Glomerular endothelial cell (primary cell): ENCODE results near the gene ZNF425. TPM values are rescaled to one million over a fixed set of nuclear protein-coding genes. Genes with fewer than 3 reads are reported as not detected.
"Not testable (repeated sequence)": the region's sequence is repeated elsewhere in the genome, so short reads cannot be mapped to it uniquely, and the experiment has no call there.

Experiments
- DNase-seq: peaks from one replicate; pipeline ENCODE4 v3.0.0-alpha.2; 2011; ENCODE audit warnings: low read depth, low spot score; ENCODE audit errors: extremely low read depth
- total RNA-seq: library from RNA; depleted of rRNA; stranded (reverse); fragments of >200 nt; gene quantifications from 2 replicates; pipeline ENCODE4 v1.2.3, GENCODE V29; 2015

Gene ZNF425
- total RNA-seq, 1 donor from 2014 or later: 1.4 TPM

DNA sequence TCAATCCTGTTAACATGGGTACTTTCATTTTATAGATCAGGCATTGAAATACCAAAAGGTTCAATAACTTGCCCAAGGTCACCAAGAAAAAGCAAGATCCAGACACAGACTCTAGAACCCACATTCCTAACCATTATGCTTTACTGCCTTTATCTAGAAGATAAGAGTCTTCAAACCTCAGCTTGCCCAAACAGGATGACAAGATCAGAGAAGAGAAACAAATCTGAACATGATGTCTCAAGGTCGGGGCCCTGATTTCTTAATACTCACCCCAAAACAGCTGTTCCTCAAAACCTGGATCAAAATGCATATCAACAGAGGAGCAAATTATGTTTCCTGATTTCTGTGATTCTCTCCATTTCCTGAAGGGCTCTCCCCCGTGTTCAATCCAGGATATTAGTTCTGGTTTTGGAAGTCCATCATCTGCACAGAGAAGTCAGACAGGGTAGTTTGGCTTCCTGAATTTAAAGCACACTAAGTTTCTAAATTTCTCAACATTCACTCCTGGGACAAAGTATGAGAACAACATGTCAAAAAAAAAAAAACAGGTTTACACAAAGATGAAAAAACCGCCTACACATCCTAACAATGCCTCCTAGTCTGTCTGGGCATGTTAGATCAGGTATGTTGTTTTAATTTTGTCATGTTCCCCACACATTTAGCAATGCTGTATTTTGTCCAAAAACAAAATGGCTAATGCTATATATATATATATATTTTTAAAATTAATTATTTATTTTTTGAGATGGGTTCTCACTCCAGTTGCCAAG, 51.8 kb downstream of the ZNF425 start:
- no peak for DNase-seq

DNA sequence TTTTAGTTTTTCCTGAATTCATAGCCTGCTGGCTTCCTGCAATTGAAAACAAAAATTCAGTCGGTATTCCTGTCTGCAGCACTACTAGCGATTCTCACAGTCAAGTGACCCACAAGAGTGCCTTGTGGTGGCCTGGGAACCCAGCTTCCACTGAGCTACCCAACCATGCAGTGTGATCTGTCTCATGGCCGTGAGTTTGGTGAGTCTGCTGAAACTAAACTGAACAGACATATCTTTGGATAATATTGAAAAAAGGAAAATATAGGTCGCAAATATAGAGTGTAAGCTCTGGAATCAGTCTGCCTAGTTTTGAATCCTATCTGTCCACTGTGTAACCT, 53.7 kb downstream of the ZNF425 start:
- no peak for DNase-seq

DNA sequence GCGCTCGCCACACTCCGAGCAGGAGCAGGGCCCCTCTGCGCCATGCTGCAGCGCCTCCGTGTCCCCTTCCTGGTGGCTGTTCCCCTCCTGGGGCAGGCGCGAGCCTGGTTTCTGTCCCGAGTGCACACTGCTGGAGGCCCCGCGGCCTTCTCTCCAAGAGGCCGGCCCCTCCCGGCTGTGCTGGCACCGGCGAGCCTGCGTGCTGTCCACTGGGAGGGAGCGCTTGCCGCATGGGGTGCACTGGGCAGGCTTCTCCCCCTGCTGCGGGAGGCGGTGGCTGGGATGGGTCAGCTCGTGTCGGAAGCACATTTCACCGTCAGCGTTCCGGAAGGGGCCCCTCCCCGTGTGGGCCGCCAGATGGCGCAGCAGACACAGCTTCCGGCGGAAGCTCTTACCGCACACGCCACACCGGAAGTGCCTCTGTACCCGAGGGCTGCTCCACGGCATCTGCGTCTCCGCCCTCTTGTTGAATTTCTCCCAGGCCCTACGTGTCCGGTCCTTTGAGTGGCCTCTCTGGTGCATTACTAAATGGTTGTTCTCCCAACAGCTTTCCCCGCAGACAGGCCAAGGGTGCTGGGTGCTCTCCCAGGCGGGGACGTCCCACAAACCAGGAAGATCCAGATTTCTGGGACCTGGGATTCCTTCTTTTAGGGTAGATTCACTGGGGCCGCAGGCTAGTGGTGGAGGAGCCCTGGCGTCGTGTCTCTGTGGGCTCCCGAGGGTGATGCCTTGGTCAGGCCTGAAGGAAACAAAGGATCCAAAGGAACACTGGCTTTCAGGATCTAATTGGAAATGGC, 54.3 kb downstream of the ZNF425 start:
- no peak for DNase-seq

DNA sequence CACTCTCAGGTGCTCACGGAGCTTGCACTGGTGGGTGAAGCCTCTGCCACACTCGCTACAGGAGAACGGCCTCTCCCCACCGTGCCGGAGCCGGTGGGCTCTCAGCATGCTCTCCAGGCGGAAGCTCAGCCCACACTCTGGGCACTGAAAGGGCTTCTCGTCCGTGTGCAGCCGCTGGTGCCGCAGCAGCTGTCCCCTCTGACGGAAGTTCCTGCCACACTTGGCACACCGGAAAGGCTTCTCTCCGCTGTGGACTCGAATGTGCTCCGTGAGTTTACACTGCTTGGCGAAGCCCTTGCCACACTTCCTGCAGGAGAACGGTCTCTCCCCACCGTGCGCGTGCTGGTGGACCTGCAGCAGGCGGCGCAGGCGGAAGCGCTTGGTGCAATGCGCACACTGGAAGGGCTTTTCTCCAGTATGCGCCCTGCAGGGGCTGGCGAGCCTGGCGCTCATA, 54.9 kb downstream of the ZNF425 start:
- no peak for DNase-seq

DNA sequence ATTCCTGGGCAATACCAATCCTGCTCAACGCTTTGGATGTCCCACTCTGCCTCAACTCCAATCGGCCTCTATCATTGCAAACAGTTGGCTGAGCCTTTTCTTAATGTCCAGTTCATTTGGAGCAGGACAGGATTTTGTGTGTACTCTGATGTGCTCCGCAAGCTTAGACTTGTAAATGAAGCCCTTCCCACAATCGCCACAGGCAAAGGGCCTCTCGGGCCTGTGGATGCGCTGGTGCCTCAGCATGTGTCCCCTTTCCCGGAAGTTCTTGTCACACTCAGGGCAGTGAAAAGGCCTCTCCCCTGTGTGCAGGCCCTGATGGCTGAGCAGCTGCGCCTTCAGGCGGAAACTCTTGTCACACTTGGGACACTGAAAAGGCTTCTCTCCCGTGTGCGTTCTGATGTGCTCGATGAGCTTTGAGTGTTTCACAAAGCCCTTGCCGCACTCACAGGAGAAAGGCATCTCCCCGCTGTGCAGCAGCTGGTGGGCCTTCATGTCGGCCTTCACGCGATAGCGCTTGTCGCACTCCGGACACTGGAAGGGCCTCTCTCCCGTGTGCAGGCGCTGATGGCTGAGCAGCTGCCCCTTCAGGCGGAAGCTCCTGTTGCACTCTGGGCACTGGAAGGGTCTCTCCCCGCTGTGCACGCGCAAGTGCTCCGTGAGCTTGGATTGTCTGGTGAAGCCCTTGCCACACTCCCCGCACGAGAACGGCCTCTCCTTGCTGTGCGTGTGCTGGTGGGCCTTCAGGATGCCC, 55.6 kb downstream of the ZNF425 start:
- DNase-seq: no peak

DNA sequence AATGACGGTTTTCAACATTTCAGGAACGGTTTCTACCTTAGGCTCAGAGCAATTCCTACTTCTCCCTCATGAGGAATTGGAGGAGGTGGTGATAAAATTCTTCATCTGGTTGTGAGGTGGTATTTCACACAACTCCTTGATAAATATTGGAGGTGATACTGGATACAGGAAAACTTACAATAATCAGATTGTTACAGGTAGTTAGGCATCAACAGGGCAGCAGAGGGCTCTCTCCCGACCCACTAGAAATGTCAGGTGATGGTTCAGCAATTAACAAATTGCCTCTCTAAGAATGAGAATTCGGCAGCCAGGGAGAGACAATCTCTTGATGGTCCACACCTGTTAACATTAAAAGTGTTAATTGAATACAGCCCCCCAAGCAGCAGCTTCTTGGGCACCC, 58.3 kb downstream of the ZNF425 start:
- no peak for DNase-seq

DNA sequence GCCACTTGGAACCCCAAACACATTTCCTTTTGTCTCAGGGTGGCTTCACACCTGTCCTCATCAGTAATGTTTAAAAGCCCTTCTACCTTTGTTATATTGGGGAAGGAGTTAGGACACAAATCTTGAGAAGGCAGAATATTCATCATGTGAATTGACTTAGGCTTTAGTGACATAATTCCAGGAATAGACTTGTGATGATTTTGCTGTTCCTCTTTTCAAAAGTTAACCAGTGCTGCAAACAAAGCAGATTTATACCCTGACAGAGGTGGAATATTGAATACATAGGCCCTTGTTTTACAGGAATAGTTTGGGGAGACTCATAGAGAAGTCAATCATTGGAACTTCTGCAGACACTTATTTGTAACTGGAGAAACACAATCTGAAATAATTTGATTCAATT, 62.6 kb downstream of the ZNF425 start:
- no peak for DNase-seq

DNA sequence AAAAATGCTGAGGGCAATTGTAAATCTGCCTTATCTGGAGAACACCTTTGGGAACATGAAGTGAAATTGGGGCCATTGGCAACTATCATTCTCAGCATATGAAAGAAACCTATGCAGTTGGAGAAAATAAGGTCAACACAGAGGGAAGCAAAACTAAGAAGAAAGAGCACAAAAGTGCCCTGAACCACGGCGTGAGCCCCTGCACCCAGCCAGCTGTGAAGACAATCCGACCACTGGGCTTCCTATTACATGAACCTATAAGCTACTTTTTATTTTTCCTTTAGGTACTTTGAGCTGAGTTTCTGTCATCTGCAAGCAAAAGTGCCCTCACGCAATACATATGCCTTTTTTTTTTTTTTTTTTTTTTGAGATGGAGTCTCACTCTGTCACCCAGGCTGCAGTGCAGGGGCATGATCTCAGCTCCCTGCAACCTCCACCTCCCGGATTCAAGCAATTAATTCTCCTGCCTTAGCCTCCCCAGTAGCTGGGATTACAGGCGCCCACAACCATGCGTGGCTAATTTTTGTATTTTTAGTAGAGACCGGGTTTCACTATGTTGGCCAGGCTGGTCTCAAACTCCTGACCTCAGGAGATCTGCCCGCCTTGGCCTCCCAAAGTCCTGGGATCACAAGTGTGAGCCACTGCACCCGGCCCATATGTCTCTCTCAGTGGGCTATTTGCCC, 63.8 kb downstream of the ZNF425 start:
- not testable (repeated sequence) for DNase-seq

DNA sequence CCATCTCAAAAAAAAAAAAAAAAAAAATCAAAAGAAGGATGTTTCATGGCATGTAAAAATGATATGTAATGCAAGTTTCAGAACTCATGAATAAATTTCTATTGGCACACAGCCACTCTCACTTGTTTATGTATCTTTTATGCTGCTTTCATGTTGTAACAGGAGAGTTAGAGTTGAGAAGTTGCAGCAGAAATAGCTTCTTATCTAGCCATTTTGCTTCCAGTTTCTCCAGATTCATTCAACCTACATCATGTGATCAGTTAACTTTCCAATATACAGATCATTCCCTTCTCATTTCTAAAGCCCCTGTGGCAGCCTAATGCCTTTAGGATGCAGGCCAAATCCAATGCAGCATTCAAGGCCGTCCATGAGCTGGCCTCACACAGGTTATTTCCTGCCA, 66.0 kb downstream of the ZNF425 start:
- DNase-seq: no peak

DNA sequence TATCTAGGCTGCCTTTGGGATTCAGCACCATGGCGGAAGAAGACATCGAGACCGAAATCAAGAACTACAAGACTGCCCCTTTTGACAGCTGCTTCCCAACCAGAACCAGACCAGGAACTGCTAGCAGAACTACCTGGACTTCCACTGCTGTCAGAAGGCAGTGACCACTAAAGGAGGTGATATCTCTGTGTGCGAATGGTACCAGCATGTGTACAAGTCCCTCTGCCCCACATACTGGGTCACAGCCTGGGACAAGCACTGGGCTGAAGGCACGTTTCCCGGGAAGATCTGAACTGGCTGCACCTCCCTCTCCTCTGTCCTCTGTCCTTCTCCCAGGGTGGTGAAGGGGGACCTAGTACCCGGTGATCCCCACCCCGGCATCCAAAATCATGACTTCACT, 72.2 kb downstream of the ZNF425 start:
- DNase-seq: no peak

DNA sequence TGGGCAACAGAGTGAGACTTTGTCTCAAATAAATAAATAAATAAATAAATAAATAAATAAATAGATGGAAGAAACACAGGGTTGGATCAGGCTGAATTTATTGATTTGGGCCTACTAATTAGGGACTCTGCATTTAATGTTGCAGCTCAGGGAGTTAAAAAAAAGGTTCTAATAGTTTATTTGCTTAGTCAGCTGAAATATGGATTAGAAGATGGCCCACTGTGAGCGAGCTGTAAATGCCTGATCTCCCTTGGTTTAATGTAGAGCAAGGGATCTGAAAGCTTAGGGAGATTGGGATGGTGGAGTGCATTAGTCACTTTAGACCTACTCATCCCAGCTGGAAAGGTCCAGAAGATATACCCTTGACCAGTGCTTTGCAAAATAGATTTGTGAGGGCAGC, 72.7 kb downstream of the ZNF425 start:
- DNase-seq: no peak

Other genes starting within 250 kb of the ZNF425 start
- gene EZH2, start 242.0 kb downstream of the ZNF425 start, total RNA-seq: 3.1 and 8.3 TPM in 2 replicates
- gene PDIA4, start 97.8 kb downstream of the ZNF425 start, total RNA-seq: 324 and 327 TPM in 2 replicates
- 7.8 and 7.9 TPM in 2 replicates for gene ZNF786, start 35.6 kb downstream of the ZNF425 start, total RNA-seq
- 12.3 and 13.8 TPM in 2 replicates for gene ZNF398, start 21.1 kb upstream of the ZNF425 start, total RNA-seq
- gene ZNF282, start 69.2 kb upstream of the ZNF425 start, total RNA-seq: 33.3 and 34.4 TPM in 2 replicates
- 2.7 and 5.6 TPM in 2 replicates for gene ZNF212, start 113.3 kb upstream of the ZNF425 start, total RNA-seq
- 7.1 and 12.1 TPM in 2 replicates for gene ZNF783, start 135.9 kb upstream of the ZNF425 start, total RNA-seq